SK-N-SH (cell line): ENCODE results near the gene KPNB1. TPM values are rescaled to one million over a fixed set of nuclear protein-coding genes. Genes with fewer than 3 reads are reported as not detected.

Experiments used
- CTCF ChIA-PET: fragments of 300-600, 350-600 bp; formaldehyde crosslinking; extraction: SDS; loops from one replicate; lab custom pipeline; 2021; lab: Yijun Ruan, JAX
- POLR2A ChIA-PET: fragments of 350-600 bp; sonication (Branson Sonifier 250); formaldehyde crosslinking; extraction: SDS; loops from one replicate; lab custom pipeline; 2020; ENCODE audit warnings: antibody characterized with exemption, inconsistent platforms; lab: Yijun Ruan, JAX
- DNase-seq: peaks from one replicate; pipeline ENCODE4 v3.0.0; 2012
- H2AFZ ChIP-seq: fragments of 200-600 bp; sonication (generic); 2 replicates; pipeline ENCODE4 v1.8.1; 2016; ENCODE audit warnings: antibody characterized with exemption, mild to moderate bottlenecking, low read depth
- H3F3A ChIP-seq: fragments of 200-600 bp; sonication (generic); replicated peaks from 2 replicates; pipeline ENCODE3; 2016; ENCODE audit warnings: antibody characterized with exemption, mild to moderate bottlenecking; ENCODE audit not compliant: insufficient read depth
- H3K27ac ChIP-seq, 2 experiments: fragments of 200-500 bp in 1 of 2; fragments of 200-600 bp in 1 of 2; sonication (Bioruptor generic) in 1 of 2; sonication (generic), shearing (Covaris generic) in 1 of 2; 2 replicates each; pipeline versions ENCODE4 v1.5.1 to v1.6.1; 2014 to 2016; ENCODE audit warnings: low read depth in 2 of 2, inconsistent platforms in 1 of 2, low read length in 1 of 2, mild to moderate bottlenecking in 1 of 2, mixed read lengths in 1 of 2
- H3K27me3 ChIP-seq: fragments of 200-600 bp; sonication (generic), shearing (Covaris generic); 2 replicates; pipeline ENCODE4 v1.6.1; 2016; ENCODE audit warnings: mixed run types; ENCODE audit not compliant: insufficient read depth
- H3K36me3 ChIP-seq, 2 experiments: fragments of 200-500 bp in 1 of 2; fragments of 200-600 bp in 1 of 2; sonication (Bioruptor generic) in 1 of 2; sonication (generic) in 1 of 2; replicated peaks in 1 of 2; 2 replicates each; pipeline versions ENCODE3 to v1.5.1; 2014 to 2016; ENCODE audit warnings: low read length in 1 of 2, mild to moderate bottlenecking in 1 of 2; ENCODE audit not compliant: insufficient read depth in 2 of 2, control insufficient read depth in 1 of 2
- H3K4me1 ChIP-seq, 2 experiments: fragments of 200-500 bp in 1 of 2; fragments of 200-600 bp in 1 of 2; sonication (Bioruptor generic) in 1 of 2; sonication (generic), shearing (Covaris generic) in 1 of 2; 2 replicates each; pipeline versions ENCODE4 v1.5.1 to v1.6.1; 2014 to 2016; ENCODE audit warnings: low read depth in 1 of 2, low read length in 1 of 2, mixed run types in 1 of 2; ENCODE audit not compliant: insufficient read depth in 2 of 2, control insufficient read depth in 1 of 2
- H3K4me2 ChIP-seq: fragments of 200-600 bp; sonication (generic), shearing (Covaris generic); 2 replicates; pipeline ENCODE4 v1.6.1; 2017; ENCODE audit warnings: mixed run types
- H3K4me3 ChIP-seq, 2 experiments: fragments of 200-500 bp in 1 of 2; fragments of 200-600 bp in 1 of 2; sonication (Bioruptor generic) in 1 of 2; sonication (generic), shearing (Covaris generic) in 1 of 2; 2 replicates each; pipeline versions ENCODE4 v1.5.1 to v1.8.1; 2014 to 2016; ENCODE audit warnings: low read depth in 2 of 2, inconsistent platforms in 1 of 2, low read length in 1 of 2, mild to moderate bottlenecking in 1 of 2, mixed read lengths in 1 of 2, moderate library complexity in 1 of 2
- H3K79me2 ChIP-seq: fragments of 200-600 bp; sonication (generic); 2 replicates; pipeline ENCODE4 v1.8.1; 2017; ENCODE audit warnings: mild to moderate bottlenecking; ENCODE audit not compliant: insufficient read depth
- H3K9ac ChIP-seq: fragments of 200-600 bp; sonication (generic); 2 replicates; pipeline ENCODE4 v1.6.1; 2017; ENCODE audit warnings: mixed run types
- H3K9me2 ChIP-seq: fragments of 200-600 bp; sonication (generic); 2 replicates; pipeline ENCODE4 v1.6.1; 2017; ENCODE audit warnings: mixed run types
- H3K9me3 ChIP-seq: fragments of 200-600 bp; sonication (generic); 2 replicates; pipeline ENCODE4 v1.6.1; 2017; ENCODE audit warnings: mixed run types, mild to moderate bottlenecking, moderate library complexity
- H4K20me1 ChIP-seq: fragments of 200-600 bp; sonication (generic); 2 replicates; pipeline ENCODE4 v1.6.1; 2017; ENCODE audit warnings: mild to moderate bottlenecking, mixed run types; ENCODE audit not compliant: insufficient read depth
- ELF1 ChIP-seq: IDR thresholded peaks from 2 replicates; pipeline ENCODE4 v1.4.0; 2012
- FOXM1 ChIP-seq: IDR thresholded peaks from 2 replicates; pipeline ENCODE4 v1.4.0; 2012; ENCODE audit warnings: low read depth, mild to moderate bottlenecking
- GATA2 ChIP-seq: sonication (generic); formaldehyde crosslinking; IDR thresholded peaks from 2 replicates; pipeline ENCODE4 v1.5.0; 2020; ENCODE audit warnings: mild to moderate bottlenecking, missing genetic modification reagents
- JUND ChIP-seq: IDR thresholded peaks from 2 replicates; pipeline ENCODE4 v1.4.0; 2012
- MEF2A ChIP-seq: IDR thresholded peaks from 2 replicates; pipeline ENCODE4 v1.4.0; 2012; ENCODE audit warnings: low read depth, borderline replicate concordance
- NRF1 ChIP-seq: IDR thresholded peaks from 2 replicates; pipeline ENCODE4 v1.6.1; 2012; ENCODE audit warnings: low read depth, mild to moderate bottlenecking, low read length
- RAD21 ChIP-seq: IDR thresholded peaks from 2 replicates; pipeline ENCODE4 v1.6.1; 2012; ENCODE audit warnings: mild to moderate bottlenecking, low read length
- RCOR1 ChIP-seq: fragments of 150-350 bp; IDR thresholded peaks from 2 replicates; pipeline ENCODE4 v1.6.1; 2017; ENCODE audit warnings: antibody characterized with exemption, low read length
- SMC3 ChIP-seq: IDR thresholded peaks from 2 replicates; pipeline ENCODE4 v1.6.1; 2012; ENCODE audit warnings: low read depth, low read length, improper control_type of control experiment
- TAF1 ChIP-seq: IDR thresholded peaks from 2 replicates; pipeline ENCODE4 v1.6.1; 2012; ENCODE audit warnings: low read depth, mild to moderate bottlenecking, low read length, moderate library complexity, borderline replicate concordance
- TEAD4 ChIP-seq: IDR thresholded peaks from 2 replicates; pipeline ENCODE4 v1.4.0; 2012; ENCODE audit warnings: mild to moderate bottlenecking, borderline replicate concordance; ENCODE audit not compliant: insufficient read depth
- WGBS: methylation state at CpG from one replicate; pipeline ENCODE4 v1.1.6; 2017; ENCODE audit warnings: low lambda C conversion rate; 5-methylcytosine and 5-hydroxymethylcytosine counted together
- polyA plus RNA-seq, 3 experiments: library from polyadenylated mRNA; depleted of rRNA; stranded (reverse); fragments of >200 nt; gene quantifications; 2 replicates each; pipeline ENCODE4 v1.2.3, GENCODE V29; 2012
- TF ChIP-seq, protein P1 (sequence below): IDR thresholded peaks from 2 replicates; pipeline ENCODE4 v1.4.0; 2012; ENCODE audit warnings: low read depth, borderline replicate concordance
- TF ChIP-seq, protein P2 (sequence below): IDR thresholded peaks from 2 replicates; pipeline ENCODE4; 2012
- TF ChIP-seq, protein P3 (sequence below): IDR thresholded peaks from 2 replicates; pipeline ENCODE4 v1.4.0; 2012; ENCODE audit warnings: low read depth, borderline replicate concordance
- TF ChIP-seq, protein P4 (sequence below): IDR thresholded peaks from 2 replicates; pipeline ENCODE4 v1.4.0; 2012; ENCODE audit warnings: low read depth
- TF ChIP-seq, protein P5 (sequence below): fragments of 150-350 bp; IDR thresholded peaks from 2 replicates; pipeline ENCODE4 v1.6.1; 2016; ENCODE audit warnings: mild to moderate bottlenecking, low read depth, low read length
- TF ChIP-seq, protein P6 (sequence below): IDR thresholded peaks from 2 replicates; pipeline ENCODE4 v1.6.1; 2012; ENCODE audit warnings: mild to moderate bottlenecking, low read depth, low read length, moderate library complexity

The KPNB1 gene
- polyA plus RNA-seq, 1 of the 3 experiments (the other 2 are of a cell fraction) = 89.5 TPM

DNA sequence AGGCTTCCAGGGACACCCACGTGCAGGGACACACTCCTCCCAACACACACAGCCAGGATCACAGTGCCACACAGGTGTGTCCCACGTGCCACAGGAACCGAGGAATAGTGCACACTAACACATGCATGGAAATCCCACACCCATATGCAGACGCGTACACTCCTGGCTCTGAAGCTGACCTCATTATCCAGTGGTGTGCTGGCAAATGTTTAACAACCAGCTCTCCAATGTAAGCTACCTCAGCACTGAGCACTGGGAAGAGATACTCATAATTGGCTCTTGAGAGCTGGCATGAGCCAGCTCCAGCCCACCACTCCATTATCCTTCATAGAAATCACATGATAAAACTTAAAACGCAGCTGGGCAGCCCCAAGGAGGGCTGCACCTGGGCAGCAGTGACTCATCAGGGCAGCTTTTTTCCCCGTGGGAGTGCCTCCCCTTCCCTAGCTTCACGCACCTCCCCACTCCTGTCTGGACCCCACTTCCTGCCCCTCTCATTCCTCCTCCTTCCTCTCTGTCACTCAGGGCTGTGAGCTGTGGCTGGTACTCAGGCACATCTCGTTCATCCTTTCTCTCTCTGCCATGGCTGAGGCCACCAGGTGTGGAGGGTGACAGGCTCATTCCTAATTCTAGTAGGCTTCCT is 68.4 kb downstream of the KPNB1 start:
- peak overlapping the region; percentile 58; the same call in 1 of the 2 replicates for H3K4me2 ChIP-seq
- peaks cover 19% of the 10 kb centered on the region; the same call in 1 of the 2 replicates for H4K20me1 ChIP-seq
- no peak for DNase-seq
- 34% methylated on average over 9 of the region's 9 CpGs for WGBS
- H3K4me1 ChIP-seq = peaks cover 7 to 27% of the 10 kb centered on the region in 2 experiments; a peak in 3 of 4 replicates
- H3K36me3 ChIP-seq = no peaks in the 10 kb centered on the region
- H3K9ac ChIP-seq = no peak overlapping the region
- peaks cover 15% of the 10 kb centered on the region for H3F3A ChIP-seq
- H3K9me2 ChIP-seq = no peaks in the 10 kb centered on the region
- H3K27ac ChIP-seq = no peak overlapping the region
- H3K79me2 ChIP-seq = no peaks in the 10 kb centered on the region
- no peak for TF ChIP-seq ELF1
- TF ChIP-seq GATA2 = no peak
- TF ChIP-seq, protein P1, sequence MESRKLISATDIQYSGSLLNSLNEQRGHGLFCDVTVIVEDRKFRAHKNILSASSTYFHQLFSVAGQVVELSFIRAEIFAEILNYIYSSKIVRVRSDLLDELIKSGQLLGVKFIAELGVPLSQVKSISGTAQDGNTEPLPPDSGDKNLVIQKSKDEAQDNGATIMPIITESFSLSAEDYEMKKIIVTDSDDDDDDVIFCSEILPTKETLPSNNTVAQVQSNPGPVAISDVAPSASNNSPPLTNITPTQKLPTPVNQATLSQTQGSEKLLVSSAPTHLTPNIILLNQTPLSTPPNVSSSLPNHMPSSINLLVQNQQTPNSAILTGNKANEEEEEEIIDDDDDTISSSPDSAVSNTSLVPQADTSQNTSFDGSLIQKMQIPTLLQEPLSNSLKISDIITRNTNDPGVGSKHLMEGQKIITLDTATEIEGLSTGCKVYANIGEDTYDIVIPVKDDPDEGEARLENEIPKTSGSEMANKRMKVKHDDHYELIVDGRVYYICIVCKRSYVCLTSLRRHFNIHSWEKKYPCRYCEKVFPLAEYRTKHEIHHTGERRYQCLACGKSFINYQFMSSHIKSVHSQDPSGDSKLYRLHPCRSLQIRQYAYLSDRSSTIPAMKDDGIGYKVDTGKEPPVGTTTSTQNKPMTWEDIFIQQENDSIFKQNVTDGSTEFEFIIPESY = no peak
- no peak for TF ChIP-seq RAD21
- no peak for TF ChIP-seq TAF1
- no peak for TF ChIP-seq NRF1
- no peak for TF ChIP-seq RCOR1
- TF ChIP-seq FOXM1 = no peak
- TF ChIP-seq, protein P2, sequence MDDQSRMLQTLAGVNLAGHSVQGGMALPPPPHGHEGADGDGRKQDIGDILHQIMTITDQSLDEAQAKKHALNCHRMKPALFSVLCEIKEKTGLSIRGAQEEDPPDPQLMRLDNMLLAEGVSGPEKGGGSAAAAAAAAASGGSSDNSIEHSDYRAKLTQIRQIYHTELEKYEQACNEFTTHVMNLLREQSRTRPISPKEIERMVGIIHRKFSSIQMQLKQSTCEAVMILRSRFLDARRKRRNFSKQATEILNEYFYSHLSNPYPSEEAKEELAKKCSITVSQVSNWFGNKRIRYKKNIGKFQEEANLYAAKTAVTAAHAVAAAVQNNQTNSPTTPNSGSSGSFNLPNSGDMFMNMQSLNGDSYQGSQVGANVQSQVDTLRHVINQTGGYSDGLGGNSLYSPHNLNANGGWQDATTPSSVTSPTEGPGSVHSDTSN = no peak
- no peak for TF ChIP-seq TEAD4
- TF ChIP-seq, protein P3, sequence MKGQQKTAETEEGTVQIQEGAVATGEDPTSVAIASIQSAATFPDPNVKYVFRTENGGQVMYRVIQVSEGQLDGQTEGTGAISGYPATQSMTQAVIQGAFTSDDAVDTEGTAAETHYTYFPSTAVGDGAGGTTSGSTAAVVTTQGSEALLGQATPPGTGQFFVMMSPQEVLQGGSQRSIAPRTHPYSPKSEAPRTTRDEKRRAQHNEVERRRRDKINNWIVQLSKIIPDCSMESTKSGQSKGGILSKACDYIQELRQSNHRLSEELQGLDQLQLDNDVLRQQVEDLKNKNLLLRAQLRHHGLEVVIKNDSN = no peak
- TF ChIP-seq, protein P4, sequence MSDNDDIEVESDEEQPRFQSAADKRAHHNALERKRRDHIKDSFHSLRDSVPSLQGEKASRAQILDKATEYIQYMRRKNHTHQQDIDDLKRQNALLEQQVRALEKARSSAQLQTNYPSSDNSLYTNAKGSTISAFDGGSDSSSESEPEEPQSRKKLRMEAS = no peak
- no peak for TF ChIP-seq JUND
- TF ChIP-seq, protein P5, sequence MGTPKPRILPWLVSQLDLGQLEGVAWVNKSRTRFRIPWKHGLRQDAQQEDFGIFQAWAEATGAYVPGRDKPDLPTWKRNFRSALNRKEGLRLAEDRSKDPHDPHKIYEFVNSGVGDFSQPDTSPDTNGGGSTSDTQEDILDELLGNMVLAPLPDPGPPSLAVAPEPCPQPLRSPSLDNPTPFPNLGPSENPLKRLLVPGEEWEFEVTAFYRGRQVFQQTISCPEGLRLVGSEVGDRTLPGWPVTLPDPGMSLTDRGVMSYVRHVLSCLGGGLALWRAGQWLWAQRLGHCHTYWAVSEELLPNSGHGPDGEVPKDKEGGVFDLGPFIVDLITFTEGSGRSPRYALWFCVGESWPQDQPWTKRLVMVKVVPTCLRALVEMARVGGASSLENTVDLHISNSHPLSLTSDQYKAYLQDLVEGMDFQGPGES = no peak
- TF ChIP-seq SMC3 = no peak
- TF ChIP-seq MEF2A = no peak
- TF ChIP-seq, protein P6, sequence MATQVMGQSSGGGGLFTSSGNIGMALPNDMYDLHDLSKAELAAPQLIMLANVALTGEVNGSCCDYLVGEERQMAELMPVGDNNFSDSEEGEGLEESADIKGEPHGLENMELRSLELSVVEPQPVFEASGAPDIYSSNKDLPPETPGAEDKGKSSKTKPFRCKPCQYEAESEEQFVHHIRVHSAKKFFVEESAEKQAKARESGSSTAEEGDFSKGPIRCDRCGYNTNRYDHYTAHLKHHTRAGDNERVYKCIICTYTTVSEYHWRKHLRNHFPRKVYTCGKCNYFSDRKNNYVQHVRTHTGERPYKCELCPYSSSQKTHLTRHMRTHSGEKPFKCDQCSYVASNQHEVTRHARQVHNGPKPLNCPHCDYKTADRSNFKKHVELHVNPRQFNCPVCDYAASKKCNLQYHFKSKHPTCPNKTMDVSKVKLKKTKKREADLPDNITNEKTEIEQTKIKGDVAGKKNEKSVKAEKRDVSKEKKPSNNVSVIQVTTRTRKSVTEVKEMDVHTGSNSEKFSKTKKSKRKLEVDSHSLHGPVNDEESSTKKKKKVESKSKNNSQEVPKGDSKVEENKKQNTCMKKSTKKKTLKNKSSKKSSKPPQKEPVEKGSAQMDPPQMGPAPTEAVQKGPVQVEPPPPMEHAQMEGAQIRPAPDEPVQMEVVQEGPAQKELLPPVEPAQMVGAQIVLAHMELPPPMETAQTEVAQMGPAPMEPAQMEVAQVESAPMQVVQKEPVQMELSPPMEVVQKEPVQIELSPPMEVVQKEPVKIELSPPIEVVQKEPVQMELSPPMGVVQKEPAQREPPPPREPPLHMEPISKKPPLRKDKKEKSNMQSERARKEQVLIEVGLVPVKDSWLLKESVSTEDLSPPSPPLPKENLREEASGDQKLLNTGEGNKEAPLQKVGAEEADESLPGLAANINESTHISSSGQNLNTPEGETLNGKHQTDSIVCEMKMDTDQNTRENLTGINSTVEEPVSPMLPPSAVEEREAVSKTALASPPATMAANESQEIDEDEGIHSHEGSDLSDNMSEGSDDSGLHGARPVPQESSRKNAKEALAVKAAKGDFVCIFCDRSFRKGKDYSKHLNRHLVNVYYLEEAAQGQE = no peak
- CTCF ChIA-PET = interaction anchor here (0.5 to 14.7 kb wide), 10 partner anchors 12 to 442 kb away, joined by 3 to 195 read pairs (median 4); partner anchors contain the start of genes KPNB1, TBKBP1 and TBX21
- no peak overlapping the region for H3K4me3 ChIP-seq
- H2AFZ ChIP-seq = no peak overlapping the region
- POLR2A ChIA-PET = interaction anchor here (1.0 kb wide), 1 partner anchor 9 kb away, joined by 3 read pairs; no protein-coding TSS in a partner anchor
- H3K27me3 ChIP-seq = peaks cover 78% of the 10 kb centered on the region
- H3K9me3 ChIP-seq = no peaks in the 10 kb centered on the region
